Naive thymus-derived CD8-positive, alpha-beta T cell (primary cell): ENCODE measurements around the gene FAM131B. TPM values are rescaled to one million over a fixed set of nuclear protein-coding genes. Genes with fewer than 3 reads are reported as not detected.

ENCODE experiments used
- ATAC-seq, 2 donors: fragments of 150-1000 bp; cut with Tn5 transposase in 1 of 2; sonication (Bioruptor Pico), chemical (Tn5 transposase) in 1 of 2; 1 replicate in 1 of 2; 2 replicates in 1 of 2; pipeline ENCODE4 v1.10.0; 2021; ENCODE audit warnings: mild to moderate bottlenecking in 2 of 2, moderate library complexity in 2 of 2
- POLR2A ChIA-PET: fragments of 350-600 bp; sonication (Branson Sonifier 250); formaldehyde crosslinking; loops from one replicate; lab custom pipeline; 2021; ENCODE audit warnings: antibody characterized with exemption; lab: Charles Lee
- DNase-seq, 10 donors: peaks; one replicate each; pipeline versions ENCODE4 v3.0.0 to v3.0.0-alpha.2; 2020 to 2022
- H3K27ac Mint-ChIP-seq, 10 donors: one replicate each; pipeline ENCODE4 v1.8.0; 2020 to 2022; ENCODE audit warnings: mild to moderate bottlenecking in 10 of 10, mixed read lengths in 10 of 10, moderate library complexity in 4 of 10, inconsistent platforms in 1 of 10
- H3K27me3 Mint-ChIP-seq, 5 donors: one replicate each; pipeline ENCODE4 v1.8.0; 2021 to 2022; ENCODE audit warnings: mixed read lengths in 5 of 5
- H3K36me3 Mint-ChIP-seq, 3 donors: one replicate each; pipeline ENCODE4 v1.8.0; 2020 to 2022; ENCODE audit warnings: mixed read lengths in 3 of 3, mild to moderate bottlenecking in 2 of 3, inconsistent platforms in 1 of 3
- H3K4me1 Mint-ChIP-seq, 4 donors: one replicate each; pipeline ENCODE4 v1.8.0; 2021 to 2022; ENCODE audit warnings: mixed read lengths in 4 of 4
- H3K4me3 Mint-ChIP-seq, 10 donors: one replicate each; pipeline ENCODE4 v1.8.0; 2020 to 2022; ENCODE audit warnings: mild to moderate bottlenecking in 10 of 10, mixed read lengths in 10 of 10, moderate library complexity in 6 of 10, inconsistent platforms in 1 of 10
- H3K9me3 Mint-ChIP-seq, 9 donors: one replicate each; pipeline ENCODE4 v1.8.0; 2020 to 2022; ENCODE audit warnings: mixed read lengths in 9 of 9, mild to moderate bottlenecking in 3 of 9, inconsistent platforms in 1 of 9, moderate library complexity in 1 of 9
- polyA plus RNA-seq, 3 donors: library from polyadenylated mRNA; unstranded; fragments of 300-500 nt; fragmentation: Illumina TruSeq; gene quantifications; one replicate each; pipeline ENCODE4 v1.2.3, GENCODE V29; 2021
- total RNA-seq, 8 experiments: library from RNA in 2 of 8; stranded (reverse) in 2 of 8; gene quantifications; one replicate each; pipeline ENCODE4 v1.2.3 and lab custom pipeline; 2021 to 2026

Gene FAM131B
- total and polyA plus RNA-seq, 5 experiments from 2014 or later, result 0.44 to 1.2 (median 0.78) TPM

GRCh38 chr7:143401265-143401664, 38.8 kb upstream of the FAM131B start:
- H3K9me3 Mint-ChIP-seq, result no peaks in the 10 kb centered on the region
- DNase-seq (no peak), ATAC-seq (no peak)
- peaks cover 0 to 74% (median 4%) of the 10 kb centered on the region in 3 donors for H3K36me3 Mint-ChIP-seq
- H3K4me3 Mint-ChIP-seq, result no peak overlapping the region
- H3K27ac Mint-ChIP-seq, result peak overlapping the region in 5 of 10 donors; percentile 14 to 76 (median 62)
- H3K4me1 Mint-ChIP-seq, result peaks cover 33 to 53% (median 45%) of the 10 kb centered on the region in 4 donors
- POLR2A ChIA-PET, result interaction anchor here (11.1 kb wide), 1 partner anchor 19 kb away, joined by 184 read pairs; the partner anchor contains the start of gene ZYX
- no peaks in the 10 kb centered on the region for H3K27me3 Mint-ChIP-seq

DNA sequence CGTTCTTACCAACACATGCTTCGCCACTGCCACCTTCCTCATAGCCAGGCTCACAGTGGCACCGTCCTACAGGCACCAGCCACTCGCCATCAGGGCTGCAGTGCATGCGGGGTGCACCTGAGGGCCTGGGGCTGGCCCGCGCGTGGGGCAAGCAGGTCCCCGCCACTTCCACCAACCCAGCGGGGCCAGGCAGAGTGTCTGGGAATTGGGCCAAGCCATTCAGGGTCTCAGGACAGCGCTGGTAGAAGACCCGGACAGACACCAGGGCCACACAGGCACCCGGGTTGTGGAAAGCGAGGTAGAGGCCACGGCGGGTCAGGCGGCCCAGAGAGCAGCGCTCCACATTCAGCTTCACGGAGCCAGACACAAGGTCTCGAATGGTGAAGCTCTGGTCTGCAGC, 37.1 kb upstream of the FAM131B start:
- POLR2A ChIA-PET, result interaction anchor here (1.2 to 11.1 kb wide), 3 partner anchors 18 to 112 kb away, joined by 3 to 184 read pairs (median 8); partner anchors contain the start of genes CASP2 and ZYX
- H3K27me3 Mint-ChIP-seq, result no peaks in the 10 kb centered on the region
- no peak for DNase-seq
- no peak for ATAC-seq
- H3K36me3 Mint-ChIP-seq, result peaks cover 0 to 81% (median 4%) of the 10 kb centered on the region in 3 donors
- H3K9me3 Mint-ChIP-seq, result no peaks in the 10 kb centered on the region
- peak overlapping the region in 2 of 10 donors; percentile 43 to 52 for H3K27ac Mint-ChIP-seq
- H3K4me3 Mint-ChIP-seq, result no peak overlapping the region
- H3K4me1 Mint-ChIP-seq, result peaks cover 22 to 49% (median 36%) of the 10 kb centered on the region in 4 donors

- Mint-ChIP-seq H3K4me1 (peaks cover 21 to 49% (median 33%) of the 10 kb centered on the region in 4 donors), H3K9me3 (no peaks in the 10 kb centered on the region), H3K27me3 (no peaks in the 10 kb centered on the region), H3K4me3 (no peak overlapping the region), H3K36me3 (peaks cover 0 to 78% (median 4%) of the 10 kb centered on the region in 3 donors), H3K27ac (peak overlapping the region in 3 of 10 donors; percentile 4 to 52 (median 43))
- DNase-seq (no peak), ATAC-seq (no peak)
- POLR2A ChIA-PET, result interaction anchor here (1.2 to 11.1 kb wide), 3 partner anchors 17 to 111 kb away, joined by 3 to 184 read pairs (median 8); partner anchors contain the start of genes CASP2 and ZYX
Observed at GRCh38 chr7:143399151-143399550, 36.6 kb upstream of the FAM131B start.

DNA sequence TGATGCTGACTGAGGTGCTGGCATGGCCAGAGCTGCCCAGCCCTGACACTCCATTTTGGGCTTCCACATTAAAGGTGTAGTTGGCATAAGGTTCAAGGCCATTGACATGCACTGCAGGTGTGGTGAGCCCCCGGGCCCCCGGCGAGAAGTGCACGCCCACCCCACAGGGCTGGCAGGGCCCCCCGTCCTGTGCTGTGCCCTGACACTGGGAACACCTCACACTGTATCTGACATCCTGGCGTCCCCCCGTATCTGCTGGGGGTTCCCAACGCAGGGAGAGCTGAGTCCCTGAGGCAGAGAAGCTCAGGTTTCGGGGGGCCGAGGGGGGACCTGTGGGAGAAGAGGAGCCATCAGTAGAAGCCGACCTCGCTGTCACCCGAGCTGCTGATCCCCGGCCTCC, 36.1 kb upstream of the FAM131B start:
- peaks cover 0 to 80% (median 4%) of the 10 kb centered on the region in 3 donors for H3K36me3 Mint-ChIP-seq
- POLR2A ChIA-PET, result interaction anchor here (1.2 to 11.9 kb wide), 4 partner anchors 8 to 111 kb away, joined by 3 to 91 read pairs (median 6); partner anchors contain the start of genes CASP2, EPHA1 and ZYX
- no peak for ATAC-seq
- H3K27me3 Mint-ChIP-seq, result no peaks in the 10 kb centered on the region
- H3K27ac Mint-ChIP-seq, result peak overlapping the region in 4 of 10 donors; percentile 4 to 43 (median 19)
- peaks cover 20 to 47% (median 33%) of the 10 kb centered on the region in 4 donors for H3K4me1 Mint-ChIP-seq
- H3K9me3 Mint-ChIP-seq, result no peaks in the 10 kb centered on the region
- DNase-seq, result no peak
- H3K4me3 Mint-ChIP-seq, result no peak overlapping the region

DNA sequence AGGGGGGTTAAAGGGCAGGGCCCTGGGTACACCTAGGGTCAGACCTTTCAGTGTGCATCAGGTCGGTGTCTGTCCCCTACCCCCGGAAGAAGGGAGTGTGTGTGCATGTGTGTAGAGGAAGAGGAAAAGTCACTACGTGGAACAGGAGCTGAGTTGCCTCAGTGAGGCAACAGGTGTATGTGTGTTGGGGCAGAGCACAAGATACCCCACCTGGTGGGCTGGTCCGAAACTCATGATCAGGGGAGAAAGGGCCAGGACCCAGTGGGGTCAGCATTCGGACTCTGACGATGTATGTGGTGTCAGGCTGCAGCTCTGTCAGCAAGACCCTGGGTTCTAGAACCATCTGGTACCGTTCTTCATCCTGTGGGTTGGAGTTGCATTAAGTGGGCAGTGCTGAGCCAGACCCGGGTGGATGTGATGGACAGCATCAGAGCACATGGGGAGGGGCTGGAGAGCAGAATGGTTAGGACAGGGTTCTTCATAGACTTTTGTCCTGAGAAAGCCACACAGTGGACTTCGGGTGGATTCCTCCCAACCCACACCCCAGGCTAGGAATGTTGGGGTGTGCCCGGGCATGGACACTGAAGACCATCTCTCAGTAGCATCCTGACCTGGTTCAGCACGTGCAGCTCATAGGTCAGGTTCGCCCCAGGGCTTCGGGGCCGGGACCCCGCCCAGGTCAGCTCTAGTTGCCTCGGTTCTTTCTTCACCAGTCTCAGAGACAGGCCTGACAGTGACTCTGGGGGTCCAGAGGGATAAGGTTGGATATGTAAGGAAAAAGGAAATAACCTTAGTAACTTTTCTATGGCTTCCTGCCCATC, 35.4 kb upstream of the FAM131B start:
- Mint-ChIP-seq H3K36me3 (peaks cover 0 to 82% (median 4%) of the 10 kb centered on the region in 3 donors), H3K4me3 (peak overlapping the region in 1 of 10 donors; percentile 55), H3K4me1 (peaks cover 17 to 45% (median 30%) of the 10 kb centered on the region in 4 donors), H3K27ac (peak overlapping the region in 3 of 10 donors; percentile 32 to 63 (median 48)), H3K9me3 (no peaks in the 10 kb centered on the region), H3K27me3 (no peaks in the 10 kb centered on the region)
- POLR2A ChIA-PET, result interaction anchor here (1.3 to 11.9 kb wide), 4 partner anchors 8 to 23 kb away, joined by 4 to 91 read pairs (median 6); partner anchors contain the start of genes EPHA1 and ZYX
- no peak for DNase-seq
- no peak for ATAC-seq

- Mint-ChIP-seq H3K9me3 (no peaks in the 10 kb centered on the region), H3K36me3 (peaks cover 0 to 84% (median 4%) of the 10 kb centered on the region in 3 donors), H3K27ac (peak overlapping the region in 6 of 10 donors; percentile 48 to 89 (median 66)), H3K27me3 (no peaks in the 10 kb centered on the region), H3K4me1 (peaks cover 13 to 40% (median 25%) of the 10 kb centered on the region in 4 donors), H3K4me3 (no peak overlapping the region)
- POLR2A ChIA-PET, result interaction anchor here (1.0 to 11.9 kb wide), 5 partner anchors 9 to 22 kb away, joined by 3 to 91 read pairs (median 4); partner anchors contain the start of genes EPHA1 and ZYX
- DNase-seq, result no peak
- no peak for ATAC-seq
Observed at GRCh38 chr7:143396625-143397556, 34.4 kb upstream of the FAM131B start.

DNA sequence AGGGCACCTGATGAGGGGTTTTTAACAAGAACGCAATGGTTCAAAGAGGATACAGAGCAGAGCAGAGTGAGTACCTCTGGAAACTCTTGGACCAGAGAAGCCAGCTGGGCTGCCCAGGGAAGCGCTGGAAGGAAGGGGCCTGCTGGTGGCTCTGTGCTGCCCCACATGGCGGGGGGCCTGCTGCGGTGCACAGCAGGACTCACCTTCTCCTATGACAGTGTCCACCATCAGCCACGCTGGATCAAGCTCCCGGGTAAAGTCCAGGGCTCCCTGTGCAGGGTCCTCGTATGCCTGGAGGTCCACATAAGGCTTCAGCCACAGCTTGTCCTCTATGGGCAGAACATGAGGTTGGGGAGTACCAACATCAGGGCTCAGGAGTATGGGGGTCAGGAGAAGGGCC, 33.7 kb upstream of the FAM131B start:
- Mint-ChIP-seq H3K4me1 (peaks cover 11 to 35% (median 22%) of the 10 kb centered on the region in 4 donors), H3K4me3 (no peak overlapping the region), H3K9me3 (no peaks in the 10 kb centered on the region), H3K27me3 (no peaks in the 10 kb centered on the region), H3K27ac (peak overlapping the region in 6 of 10 donors; percentile 27 to 95 (median 66)), H3K36me3 (peaks cover 0 to 87% (median 3%) of the 10 kb centered on the region in 3 donors)
- no peak for ATAC-seq
- DNase-seq, result no peak
- POLR2A ChIA-PET, result interaction anchor here (1.0 to 11.9 kb wide), 3 partner anchors 10 to 17 kb away, joined by 3 to 91 read pairs (median 17); partner anchors contain the start of gene EPHA1

GRCh38 chr7:143395187-143396149, 33.0 kb upstream of the FAM131B start:
- H3K9me3 Mint-ChIP-seq, result no peaks in the 10 kb centered on the region
- no peaks in the 10 kb centered on the region for H3K27me3 Mint-ChIP-seq
- ATAC-seq, result no peak
- peak overlapping the region in 2 of 10 donors; percentile 1 to 22 for H3K4me3 Mint-ChIP-seq
- H3K4me1 Mint-ChIP-seq, result peaks cover 11 to 31% (median 17%) of the 10 kb centered on the region in 4 donors
- POLR2A ChIA-PET, result interaction anchor here (1.0 to 11.9 kb wide), 3 partner anchors 10 to 16 kb away, joined by 3 to 91 read pairs (median 17); partner anchors contain the start of gene EPHA1
- H3K36me3 Mint-ChIP-seq, result peaks cover 0 to 87% (median 0%) of the 10 kb centered on the region in 3 donors
- H3K27ac Mint-ChIP-seq, result peak overlapping the region; percentile 27 to 95 (median 85)
- DNase-seq, result no peak

GRCh38 chr7:143394777-143395176, 32.3 kb upstream of the FAM131B start:
- POLR2A ChIA-PET, result interaction anchor here (3.4 to 11.9 kb wide), 2 partner anchors 10 to 11 kb away, joined by 17 to 91 read pairs; partner anchors contain the start of gene EPHA1
- Mint-ChIP-seq H3K4me3 (peak overlapping the region in 1 of 10 donors; percentile 1), H3K27ac (peak overlapping the region in 9 of 10 donors; percentile 65 to 95 (median 89)), H3K4me1 (peaks cover 15 to 35% (median 21%) of the 10 kb centered on the region in 4 donors), H3K36me3 (peaks cover 0 to 87% (median 0%) of the 10 kb centered on the region in 3 donors), H3K9me3 (no peaks in the 10 kb centered on the region), H3K27me3 (no peaks in the 10 kb centered on the region)
- no peak for DNase-seq
- no peak for ATAC-seq

- peaks cover 0 to 85% (median 0%) of the 10 kb centered on the region in 3 donors for H3K36me3 Mint-ChIP-seq
- H3K9me3 Mint-ChIP-seq, result no peaks in the 10 kb centered on the region
- H3K4me3 Mint-ChIP-seq, result no peak overlapping the region
- DNase-seq (no peak), ATAC-seq (no peak)
- POLR2A ChIA-PET, result interaction anchor here (1.3 to 11.9 kb wide), 3 partner anchors 9 to 14 kb away, joined by 7 to 91 read pairs (median 17); partner anchors contain the start of gene EPHA1
- H3K27ac Mint-ChIP-seq, result peak overlapping the region in 9 of 10 donors; percentile 56 to 95 (median 83)
- no peaks in the 10 kb centered on the region for H3K27me3 Mint-ChIP-seq
- H3K4me1 Mint-ChIP-seq, result peaks cover 20 to 43% (median 24%) of the 10 kb centered on the region in 4 donors
Observed at GRCh38 chr7:143394068-143394467, 31.6 kb upstream of the FAM131B start.
